ENCODE measurements around the gene S100B. TPM values are rescaled to one million over a fixed set of nuclear protein-coding genes. Genes with fewer than 3 reads are reported as not detected.

The S100B gene
- total and polyA plus RNA-seq, 2 donors (not counting 3 experiments of a cell fraction or from before 2014, with no cell fraction given) = not detected

DNA sequence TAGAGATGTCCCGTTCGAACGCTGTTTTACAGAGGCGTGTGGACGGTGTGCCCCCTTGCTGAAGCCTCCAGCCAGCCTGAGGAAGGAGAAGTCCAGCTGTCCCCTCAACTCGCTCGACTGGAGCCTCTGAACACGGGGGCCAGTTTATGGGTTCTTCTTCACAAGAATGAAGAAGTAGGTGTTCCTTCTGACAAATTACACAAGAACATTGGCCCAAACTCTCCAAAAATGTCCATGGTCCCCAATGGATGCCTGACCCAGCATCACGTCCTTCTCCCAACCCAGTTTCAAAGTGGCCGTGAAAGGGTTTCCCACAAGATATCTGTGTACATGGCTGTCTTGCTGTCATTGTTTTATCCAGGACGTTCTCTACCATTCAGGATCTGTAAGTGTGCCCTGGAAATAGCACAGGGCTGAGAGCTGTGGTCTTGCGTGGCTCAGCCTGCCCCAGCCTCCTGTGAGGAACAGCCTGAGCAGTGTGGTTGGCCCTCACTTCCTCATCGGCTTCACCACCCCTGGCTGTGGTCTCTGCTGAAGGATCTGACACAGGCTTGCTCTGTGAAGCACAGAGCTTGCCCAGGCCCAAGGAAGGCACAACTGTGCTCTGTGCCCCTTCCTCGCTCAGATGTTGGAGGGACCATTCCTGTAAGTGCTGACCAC is 1.0 kb upstream of the S100B start:
- ChIA-PET POLR2A (no interaction called here), CTCF (no interaction called here)
- no TSS peak for BruUV-seq (replicated peaks)
- DNase-seq (ENCODE audit: low read depth, low spot score) (no peak), FAIRE-seq (no peak)
- no peaks in the 10 kb centered on the region for H4K20me1 ChIP-seq (replicated peaks; ENCODE audit: control insufficient read depth, extremely low read depth, insufficient read depth, low read length)
- H3K9ac ChIP-seq (replicated peaks; ENCODE audit: extremely low read depth, insufficient read depth, low read length) = no peak overlapping the region
- peaks cover 14 to 20% of the 10 kb centered on the region in 2 experiments for H3K27me3 ChIP-seq (ENCODE audit: control insufficient read depth in 2 of 2, insufficient read depth in 2 of 2, low read length in 2 of 2)
- no peaks in the 10 kb centered on the region for H3K9me3 ChIP-seq (replicated peaks; ENCODE audit: control insufficient read depth, insufficient read depth, low read length)
- TF ChIP-seq GATA2 (IDR thresholded peaks at IDR 0.05; ENCODE audit: insufficient read depth, insufficient read length, low read depth, low read length) (no peak), JUN (IDR thresholded peaks at IDR 0.05; ENCODE audit: borderline replicate concordance, insufficient read depth, insufficient read length, low read depth) (no peak), MYC (IDR thresholded peaks at IDR 0.05; ENCODE audit: low read depth, low read length) (no peak), EZH2 (IDR thresholded peaks at IDR 0.05; ENCODE audit: borderline replicate concordance, low read depth, low read length, severe bottlenecking) (no peak)
- no peaks in the 10 kb centered on the region for H3K9me1 ChIP-seq (replicated peaks; ENCODE audit: control insufficient read depth, extremely low read depth, insufficient read depth, low read length)
- H3K27ac ChIP-seq (ENCODE audit: insufficient read depth, low read depth, low read length) = no peak overlapping the region
- intact Hi-C loops (cut with micrococcal nuclease) (no loop called here), dilution Hi-C loops (cut with MboI; ENCODE audit: extremely low pct_ligation_motif_present, low sequenced_read_pairs) (no loop called here)
- no peak overlapping the region for H2AFZ ChIP-seq (ENCODE audit: low read depth, low read length)
- no peaks in the 10 kb centered on the region for H3K79me2 ChIP-seq (ENCODE audit: control insufficient read depth, insufficient read depth, low read length)
- H3K4me2 ChIP-seq (ENCODE audit: insufficient read depth, low read length) = no peak overlapping the region
- no peaks in the 10 kb centered on the region for H3K36me3 ChIP-seq (ENCODE audit: control insufficient read depth in 2 of 2, extremely low read depth in 1 of 2, insufficient read depth in 2 of 2, low read length in 2 of 2)
- H3K4me3 ChIP-seq (replicated peaks in 1 of 3; ENCODE audit: insufficient read depth in 1 of 3, low read depth in 1 of 3, low read length in 3 of 3) = no peak overlapping the region
- no peaks in the 10 kb centered on the region for H3K4me1 ChIP-seq (ENCODE audit: control insufficient read depth, extremely low read depth, insufficient read depth, low read length)

DNA sequence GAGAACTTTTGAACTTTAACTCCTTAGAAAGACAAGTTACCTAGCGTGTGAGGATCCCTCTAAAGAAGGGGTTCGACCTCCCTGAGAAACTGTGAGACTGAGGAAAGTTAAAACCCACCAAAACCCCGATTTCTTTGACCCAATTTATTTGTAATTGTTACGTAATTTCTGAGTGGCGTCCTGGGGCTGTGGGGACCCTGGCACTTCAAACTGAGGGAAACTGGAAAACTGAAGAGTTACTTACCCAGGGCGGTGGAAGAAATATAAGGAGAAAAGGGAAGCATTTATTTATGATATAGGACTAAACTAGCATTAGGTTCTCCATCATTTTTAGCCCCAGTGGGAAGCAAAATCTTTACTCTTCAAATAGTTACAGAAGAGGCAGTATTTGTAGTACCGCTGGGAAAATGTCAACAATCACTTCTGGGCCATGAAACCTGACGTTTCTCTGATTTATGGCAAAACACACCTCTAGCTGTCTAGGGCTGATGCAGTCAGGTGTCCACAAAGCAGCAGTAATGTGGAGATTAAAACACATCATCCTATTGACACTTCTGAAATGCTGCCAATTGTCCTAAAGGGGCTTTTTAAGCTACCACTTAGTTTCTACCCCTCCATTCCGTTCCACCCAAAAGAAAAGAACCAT is 430 bp downstream of the S100B start:
- H3K27me3 ChIP-seq (ENCODE audit: control insufficient read depth in 2 of 2, insufficient read depth in 2 of 2, low read length in 2 of 2) = peaks cover 14 to 20% of the 10 kb centered on the region in 2 experiments
- no peaks in the 10 kb centered on the region for H3K36me3 ChIP-seq (ENCODE audit: control insufficient read depth in 2 of 2, extremely low read depth in 1 of 2, insufficient read depth in 2 of 2, low read length in 2 of 2)
- ChIA-PET POLR2A (no interaction called here), CTCF (no interaction called here)
- no peaks in the 10 kb centered on the region for H3K9me1 ChIP-seq (replicated peaks; ENCODE audit: control insufficient read depth, extremely low read depth, insufficient read depth, low read length)
- no peaks in the 10 kb centered on the region for H3K9me3 ChIP-seq (replicated peaks; ENCODE audit: control insufficient read depth, insufficient read depth, low read length)
- H3K4me2 ChIP-seq (ENCODE audit: insufficient read depth, low read length) = no peak overlapping the region
- H3K4me1 ChIP-seq (ENCODE audit: control insufficient read depth, extremely low read depth, insufficient read depth, low read length) = peaks cover 5% of the 10 kb centered on the region
- no peaks in the 10 kb centered on the region for H4K20me1 ChIP-seq (replicated peaks; ENCODE audit: control insufficient read depth, extremely low read depth, insufficient read depth, low read length)
- dilution Hi-C loops (cut with MboI; ENCODE audit: extremely low pct_ligation_motif_present, low sequenced_read_pairs) = no loop called here
- DNase-seq (ENCODE audit: low read depth, low spot score) = no peak
- no peak for FAIRE-seq
- H3K9ac ChIP-seq (replicated peaks; ENCODE audit: extremely low read depth, insufficient read depth, low read length) = no peak overlapping the region
- no peaks in the 10 kb centered on the region for H3K79me2 ChIP-seq (ENCODE audit: control insufficient read depth, insufficient read depth, low read length)
- TF ChIP-seq FOS (IDR thresholded peaks at IDR 0.05; ENCODE audit: borderline replicate concordance, insufficient read depth, low read length) = no peak
- no peak for TF ChIP-seq POLR2A (IDR thresholded peaks at IDR 0.05; ENCODE audit: low read depth, low read length)
- no peak for TF ChIP-seq MYC (IDR thresholded peaks at IDR 0.05; ENCODE audit: low read depth, low read length)
- TF ChIP-seq, protein P1, sequence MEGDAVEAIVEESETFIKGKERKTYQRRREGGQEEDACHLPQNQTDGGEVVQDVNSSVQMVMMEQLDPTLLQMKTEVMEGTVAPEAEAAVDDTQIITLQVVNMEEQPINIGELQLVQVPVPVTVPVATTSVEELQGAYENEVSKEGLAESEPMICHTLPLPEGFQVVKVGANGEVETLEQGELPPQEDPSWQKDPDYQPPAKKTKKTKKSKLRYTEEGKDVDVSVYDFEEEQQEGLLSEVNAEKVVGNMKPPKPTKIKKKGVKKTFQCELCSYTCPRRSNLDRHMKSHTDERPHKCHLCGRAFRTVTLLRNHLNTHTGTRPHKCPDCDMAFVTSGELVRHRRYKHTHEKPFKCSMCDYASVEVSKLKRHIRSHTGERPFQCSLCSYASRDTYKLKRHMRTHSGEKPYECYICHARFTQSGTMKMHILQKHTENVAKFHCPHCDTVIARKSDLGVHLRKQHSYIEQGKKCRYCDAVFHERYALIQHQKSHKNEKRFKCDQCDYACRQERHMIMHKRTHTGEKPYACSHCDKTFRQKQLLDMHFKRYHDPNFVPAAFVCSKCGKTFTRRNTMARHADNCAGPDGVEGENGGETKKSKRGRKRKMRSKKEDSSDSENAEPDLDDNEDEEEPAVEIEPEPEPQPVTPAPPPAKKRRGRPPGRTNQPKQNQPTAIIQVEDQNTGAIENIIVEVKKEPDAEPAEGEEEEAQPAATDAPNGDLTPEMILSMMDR (IDR thresholded peaks at IDR 0.05; ENCODE audit: extremely low read depth in 1 of 2, insufficient read depth in 1 of 2, low read depth in 1 of 2, low read length in 2 of 2) = no peak
- TF ChIP-seq, protein P2, sequence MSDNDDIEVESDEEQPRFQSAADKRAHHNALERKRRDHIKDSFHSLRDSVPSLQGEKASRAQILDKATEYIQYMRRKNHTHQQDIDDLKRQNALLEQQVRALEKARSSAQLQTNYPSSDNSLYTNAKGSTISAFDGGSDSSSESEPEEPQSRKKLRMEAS (IDR thresholded peaks at IDR 0.05; ENCODE audit: insufficient read depth, insufficient read length) = no peak
- TF ChIP-seq JUN (IDR thresholded peaks at IDR 0.05; ENCODE audit: borderline replicate concordance, insufficient read depth, insufficient read length, low read depth) = no peak
- no peak for TF ChIP-seq GATA2 (IDR thresholded peaks at IDR 0.05; ENCODE audit: insufficient read depth, insufficient read length, low read depth, low read length)
- TF ChIP-seq EZH2 (IDR thresholded peaks at IDR 0.05; ENCODE audit: borderline replicate concordance, low read depth, low read length, severe bottlenecking) = no peak
- no peak for TF ChIP-seq POLR2AphosphoS5 (IDR thresholded peaks at IDR 0.05; ENCODE audit: insufficient read depth, low read depth, low read length)
- no TSS peak for BruUV-seq (replicated peaks)
- H2AFZ ChIP-seq (ENCODE audit: low read depth, low read length) = no peak overlapping the region
- no peak overlapping the region for H3K27ac ChIP-seq (ENCODE audit: insufficient read depth, low read depth, low read length)
- intact Hi-C loops (cut with micrococcal nuclease) = no loop called here
- H3K4me3 ChIP-seq (replicated peaks in 1 of 3; ENCODE audit: insufficient read depth in 1 of 3, low read depth in 1 of 3, low read length in 3 of 3) = no peak overlapping the region

All from endothelial cell of umbilical vein (primary cell).